Mucosa of gallbladder (tissue), 1 donor: ENCODE data around the gene ODF2. TPM values are rescaled to one million over a fixed set of nuclear protein-coding genes. Genes with fewer than 3 reads are reported as not detected.
"Not testable (repeated sequence)": the region's sequence is repeated elsewhere in the genome, so short reads cannot be mapped to it uniquely, and the experiment has no call there.

ENCODE experiments used
- DNase-seq: peaks from one replicate; pipeline ENCODE4 v3.0.0-alpha.2; 2020; ENCODE audit warnings: low spot score
- total RNA-seq: library from RNA; stranded (reverse); gene quantifications from one replicate; pipeline ENCODE4 v1.2.1, GENCODE V29; 2021
- donor health status: DM: no; HTN: no; CAD: no.

Gene ODF2
- total RNA-seq, 1 donor from 2014 or later: 26.4 TPM

- DNase-seq: no peak
Measured at GRCh38 chr9:128484686-128485413, 29.0 kb downstream of the ODF2 start.

- DNase-seq: no peak
Measured at GRCh38 chr9:128485414-128485855, 29.6 kb downstream of the ODF2 start.

- DNase-seq: no peak
Measured at GRCh38 chr9:128486201-128486600, 30.4 kb downstream of the ODF2 start.

GRCh38 chr9:128493424-128493823 is 37.6 kb downstream of the ODF2 start:
- DNase-seq: no peak

- peak; percentile 62 for DNase-seq
Measured at GRCh38 chr9:128494108-128494745, 38.4 kb downstream of the ODF2 start.

- DNase-seq: no peak
Measured at GRCh38 chr9:128494746-128495129, 38.9 kb downstream of the ODF2 start.

GRCh38 chr9:128495296-128495695 is 39.5 kb downstream of the ODF2 start:
- DNase-seq: no peak

GRCh38 chr9:128495804-128496417 is 40.1 kb downstream of the ODF2 start:
- no peak for DNase-seq

GRCh38 chr9:128497824-128498610 is 42.2 kb downstream of the ODF2 start:
- DNase-seq: no peak

- DNase-seq: no peak
Measured at GRCh38 chr9:128498911-128499310, 43.1 kb downstream of the ODF2 start.

GRCh38 chr9:128499920-128500319 is 44.1 kb downstream of the ODF2 start:
- DNase-seq: no peak

GRCh38 chr9:128503415-128503825 is 47.6 kb downstream of the ODF2 start:
- not testable (repeated sequence) for DNase-seq

- DNase-seq: no peak
Measured at GRCh38 chr9:128503870-128504269, 48.1 kb downstream of the ODF2 start.

- peak; percentile 94 for DNase-seq
Measured at GRCh38 chr9:128504485-128505413, 48.9 kb downstream of the ODF2 start, which contains the start of gene GLE1. GLE1 (plus strand) TSS chr9:128504719; CDS start chr9:128504806, 87 bp downstream.

GRCh38 chr9:128505414-128505765 is 49.6 kb downstream of the ODF2 start:
- DNase-seq: no peak

GRCh38 chr9:128505906-128506305 is 50.1 kb downstream of the ODF2 start:
- not testable (repeated sequence) for DNase-seq

- DNase-seq: no peak
Measured at GRCh38 chr9:128512820-128513219, 57.0 kb downstream of the ODF2 start.

GRCh38 chr9:128521956-128522355 is 66.2 kb downstream of the ODF2 start:
- DNase-seq: no peak

GRCh38 chr9:128523199-128523925 is 67.6 kb downstream of the ODF2 start:
- DNase-seq: no peak

- no peak for DNase-seq
Measured at GRCh38 chr9:128526720-128527119, 70.9 kb downstream of the ODF2 start.
